ENCODE measurements around the gene CA10. TPM values are rescaled to one million over a fixed set of nuclear protein-coding genes. Genes with fewer than 3 reads are reported as not detected.

CA10 gene
- total RNA-seq, 1 experiment from 2014 or later, result 0.46 TPM

DNA sequence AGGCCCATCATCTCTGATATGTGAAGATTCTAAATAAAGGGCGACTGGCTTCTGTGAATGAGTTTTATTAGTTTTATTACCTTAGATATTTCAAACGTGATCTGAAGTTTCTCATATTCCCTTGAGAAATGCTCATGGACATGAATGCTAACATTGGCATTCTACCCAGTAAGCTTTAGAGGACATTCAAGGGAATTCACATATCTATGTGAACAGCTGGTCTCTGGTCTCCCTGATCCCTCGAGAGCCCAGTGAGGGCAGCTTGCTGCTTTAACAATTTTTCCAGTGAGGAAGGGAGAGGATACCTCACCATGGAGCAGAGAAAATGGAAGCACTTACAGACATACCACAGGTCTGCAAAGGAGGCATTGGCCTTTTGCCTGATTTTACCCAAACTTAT, 312.7 kb downstream of the CA10 start:
- TF ChIP-seq CTCF (conservative IDR thresholded peaks at IDR 0.05), result no peak
- no peaks in the 10 kb centered on the region for H3K9me3 Mint-ChIP-seq
- peaks cover 2% of the 10 kb centered on the region; the same call in 1 of the 2 replicates for H3K27me3 Mint-ChIP-seq (ENCODE audit: low read depth)
- no peaks in the 10 kb centered on the region for H3K4me1 Mint-ChIP-seq
- Histone ChIP-seq H2AFZ (ENCODE audit: low read length) (no peak overlapping the region), H2BK5ac (ENCODE audit: insufficient read length, low read length) (no peak overlapping the region), H3K27me3 (ENCODE audit: insufficient read depth, low read length) (no peaks in the 10 kb centered on the region), H3K9ac (ENCODE audit: extremely low read depth, insufficient read length, low read length) (no peak overlapping the region), H3K18ac (ENCODE audit: insufficient read length, low read depth, low read length) (no peak overlapping the region), H3K4me1 (ENCODE audit: insufficient read depth, low read length) (no peaks in the 10 kb centered on the region), H3K79me2 (ENCODE audit: insufficient read depth, low read length) (no peaks in the 10 kb centered on the region), H4K91ac (ENCODE audit: insufficient read length, low read depth, low read length) (no peak overlapping the region), H2AK5ac (ENCODE audit: insufficient read length, low read length) (no peak overlapping the region), H3K9me3 (ENCODE audit: control insufficient read depth, low read depth, low read length) (no peaks in the 10 kb centered on the region), H2BK120ac (ENCODE audit: low read depth, low read length, poor library complexity, severe bottlenecking) (no peak overlapping the region), H2BK12ac (ENCODE audit: insufficient read length, low read depth, low read length) (no peak overlapping the region), H3K4me2 (ENCODE audit: insufficient read depth, insufficient read length, low read length) (no peak overlapping the region), H3K4ac (ENCODE audit: low read depth, low read length) (no peak overlapping the region), H4K8ac (replicated peaks; ENCODE audit: insufficient read length, low read depth, low read length) (no peak overlapping the region), H3T11ph (ENCODE audit: low read length) (no peak overlapping the region), H2BK15ac (ENCODE audit: low read depth, low read length) (no peak overlapping the region), H3K56ac (ENCODE audit: insufficient read length, low read depth, low read length) (no peak overlapping the region), H2BK20ac (ENCODE audit: low read depth, low read length, poor library complexity, severe bottlenecking) (no peak overlapping the region), H4K20me1 (ENCODE audit: control insufficient read depth, insufficient read depth, insufficient read length) (no peaks in the 10 kb centered on the region), H3K23me2 (ENCODE audit: insufficient read length, low read depth, low read length, poor library complexity, severe bottlenecking) (no peaks in the 10 kb centered on the region), H3K14ac (ENCODE audit: insufficient read depth, low read length) (no peak overlapping the region), H3K79me1 (ENCODE audit: insufficient read depth, low read depth, low read length, poor library complexity, severe bottlenecking) (no peaks in the 10 kb centered on the region), H3K23ac (ENCODE audit: insufficient read length, low read depth, low read length) (no peak overlapping the region), H3K27ac (ENCODE audit: insufficient read length, low read depth, low read length) (no peak overlapping the region), H4K5ac (ENCODE audit: insufficient read length, low read depth, low read length) (no peak overlapping the region)
- no peak for DNase-seq
- no peak overlapping the region for H3K4me3 Mint-ChIP-seq
- H3K27ac Mint-ChIP-seq, result no peak overlapping the region
- no peaks in the 10 kb centered on the region for H3K36me3 Mint-ChIP-seq (ENCODE audit: insufficient read depth in 1 of 3, low read depth in 3 of 3)
- WGBS (ENCODE audit: extremely low coverage, insufficient read length, low lambda C conversion rate), result no CpG with 5 or more reads among the region's 3 CpGs

Measured in H9 (cell line).